Upper lobe of left lung (tissue), 4 donors: ENCODE measurements around the gene ITGA2.

Experiments
- CTCF ChIP-seq, 6 experiments: fragments of 450-650 bp in 4 of 6; fragments of 200-600 bp in 2 of 6; sonication (generic) in 2 of 6; IDR thresholded peaks; one replicate each; pipeline ENCODE4 v1.5.1; 2016 to 2019; ENCODE audit warnings: antibody characterized with exemption in 6 of 6
- POLR2A ChIP-seq, 4 donors: fragments of 450-650 bp; IDR thresholded peaks; one replicate each; pipeline ENCODE4 v1.5.1; 2016 to 2017; ENCODE audit warnings: antibody characterized with exemption in 4 of 4, mild to moderate bottlenecking in 2 of 4
- POLR2AphosphoS5 ChIP-seq, 2 donors: sonication (generic); formaldehyde crosslinking; IDR thresholded peaks; one replicate each; pipeline ENCODE4 v1.5.1; 2017; ENCODE audit warnings: antibody characterized with exemption in 2 of 2

GRCh38 chr5:52956014-52956413 is 33.1 kb upstream of the ITGA2 start:
- TF ChIP-seq CTCF (IDR thresholded peaks at IDR 0.05) (no peak), POLR2A (IDR thresholded peaks at IDR 0.05) (no peak), POLR2AphosphoS5 (IDR thresholded peaks at IDR 0.05) (no peak)
